GM12878 (cell line): ENCODE measurements around the gene RAPGEF4. TPM values are rescaled to one million over a fixed set of nuclear protein-coding genes. Genes with fewer than 3 reads are reported as not detected.

Experiments used
- ATAC-seq: fragments of 200-7000 bp; cut with Tn5 transposase; 3 replicates; pipeline ENCODE4 v1.9.1; 2020; ENCODE audit warnings: mild to moderate bottlenecking, moderate library complexity
- BruUV-seq: library from RNA; stranded (reverse); fragments of 400-500 nt; replicated peaks from 2 replicates; lab custom pipeline; 2021; lab: Mats Ljungman, UMichigan
- CTCF ChIA-PET: fragments of 300-600 bp; sonication (Branson Sonifier 250); formaldehyde crosslinking; extraction: SDS; loops from one replicate; lab custom pipeline; 2021; ENCODE audit warnings: inconsistent platforms; lab: Yijun Ruan, JAX
- POLR2A ChIA-PET: fragments of 350-600 bp; formaldehyde crosslinking; extraction: SDS; loops from one replicate; lab custom pipeline; 2021; ENCODE audit warnings: inconsistent platforms; lab: Charles Lee
- RAD21 ChIA-PET: fragments of 300-600 bp; sonication (Branson Sonifier 250); formaldehyde crosslinking; loops from one replicate; lab custom pipeline; 2023; ENCODE audit warnings: antibody characterized with exemption; ENCODE audit not compliant: unreplicated experiment; lab: Charles Lee
- SMC1A ChIA-PET: fragments of 300-600 bp; sonication (Branson Sonifier 250); formaldehyde crosslinking; loops from one replicate; lab custom pipeline; 2023; ENCODE audit not compliant: unreplicated experiment, uncharacterized antibody; lab: Charles Lee
- DNase-seq: peaks from one replicate; pipeline ENCODE4 v3.0.0-alpha.2; 2011; ENCODE audit warnings: low read depth, low spot score
- FAIRE-seq: peaks from 3 replicates; lab custom pipeline; 2011; peaks lifted over from hg19 to GRCh38; lab: Jason Lieb, UNC
- H2AFZ ChIP-seq: 2 replicates; pipeline ENCODE4 v1.6.0; 2011; ENCODE audit warnings: low read depth, low read length, control low read depth; ENCODE audit not compliant: control insufficient read depth
- H3K27ac ChIP-seq: 2 replicates; pipeline ENCODE4 v1.5.1; 2011; ENCODE audit warnings: control low read depth; ENCODE audit not compliant: control insufficient read depth, insufficient read depth
- H3K27me3 ChIP-seq, 2 experiments: replicated peaks in 1 of 2; 2 replicates each; pipeline versions ENCODE4 v1.6.0 to v1.6.1; 2011; ENCODE audit warnings: low read length in 1 of 2; ENCODE audit not compliant: control insufficient read depth in 2 of 2, insufficient read depth in 2 of 2
- H3K36me3 ChIP-seq, 2 experiments: 2 replicates each; pipeline ENCODE4 v1.5.1; 2011; ENCODE audit warnings: low read length in 1 of 2; ENCODE audit not compliant: control insufficient read depth in 2 of 2, insufficient read depth in 2 of 2
- H3K4me1 ChIP-seq: 2 replicates; pipeline ENCODE4 v1.6.1; 2011; ENCODE audit warnings: mild to moderate bottlenecking, low read length, moderate library complexity, mixed read lengths; ENCODE audit not compliant: control insufficient read depth, insufficient read depth
- H3K4me2 ChIP-seq: 2 replicates; pipeline ENCODE4 v1.6.0; 2011; ENCODE audit warnings: control low read depth; ENCODE audit not compliant: control insufficient read depth, insufficient read depth
- H3K4me3 ChIP-seq: fragments of 200-600 bp; sonication (generic); 2 replicates; pipeline ENCODE4 v1.5.1; 2016
- H3K79me2 ChIP-seq: 2 replicates; pipeline ENCODE4 v1.6.0; 2011; ENCODE audit warnings: low read length; ENCODE audit not compliant: control insufficient read depth, insufficient read depth
- H3K9ac ChIP-seq: 2 replicates; pipeline ENCODE4 v1.8.0; 2011; ENCODE audit warnings: low read length, control low read depth, mixed read lengths; ENCODE audit not compliant: control insufficient read depth, insufficient read depth
- H3K9me3 ChIP-seq: replicated peaks from 3 replicates; pipeline ENCODE4 v1.5.1; 2011; ENCODE audit warnings: mild to moderate bottlenecking, low read length; ENCODE audit not compliant: control insufficient read depth, insufficient read depth
- H4K20me1 ChIP-seq: 2 replicates; pipeline ENCODE4 v1.6.0; 2011; ENCODE audit not compliant: control insufficient read depth, insufficient read depth
- EGR1 ChIP-seq, 2 experiments: IDR thresholded peaks; 1 replicate in 1 of 2; 2 replicates in 1 of 2; pipeline ENCODE4 v1.6.1; 2011 to 2012; ENCODE audit warnings: low read depth in 2 of 2, low read length in 2 of 2, borderline replicate concordance in 1 of 2, mild to moderate bottlenecking in 1 of 2, moderate library complexity in 1 of 2
- HDAC2 ChIP-seq: fragments of 200-600 bp; sonication (generic); IDR thresholded peaks from 2 replicates; pipeline ENCODE4 v1.6.1; 2017
- NFXL1 ChIP-seq: fragments of 450-650 bp; IDR thresholded peaks from 2 replicates; pipeline ENCODE4 v1.6.1; 2017; ENCODE audit warnings: antibody characterized with exemption, mild to moderate bottlenecking, borderline replicate concordance
- POLR2AphosphoS5 ChIP-seq: IDR thresholded peaks from 2 replicates; pipeline ENCODE4 v1.6.1; 2011; ENCODE audit warnings: mild to moderate bottlenecking, low read length, inconsistent platforms
- SMAD1 ChIP-seq: fragments of 450-650 bp; IDR thresholded peaks from 2 replicates; pipeline ENCODE4 v1.6.1; 2018; ENCODE audit warnings: mild to moderate bottlenecking, low read depth; ENCODE audit not compliant: partially characterized antibody
- SMAD5 ChIP-seq: IDR thresholded peaks from 2 replicates; pipeline ENCODE4 v1.6.1; 2016; ENCODE audit warnings: antibody characterized with exemption, low read depth
- SUZ12 ChIP-seq: fragments of 200-600 bp; sonication (generic); IDR thresholded peaks from one replicate; pipeline ENCODE4 v1.6.1; 2018; ENCODE audit warnings: antibody characterized with exemption, mild to moderate bottlenecking; ENCODE audit not compliant: unreplicated experiment
- TCF7 ChIP-seq: IDR thresholded peaks from 2 replicates; pipeline ENCODE4 v1.6.1; 2014; ENCODE audit warnings: antibody characterized with exemption, borderline replicate concordance
- YY1 ChIP-seq: IDR thresholded peaks from 2 replicates; pipeline ENCODE4 v1.6.1; 2011; ENCODE audit warnings: low read depth, mild to moderate bottlenecking, low read length
- WGBS: methylation state at CpG from one replicate; pipeline ENCODE4 v1.1.6; 2016; ENCODE audit warnings: low lambda C conversion rate; ENCODE audit not compliant: insufficient replicate concordance, insufficient coverage; ENCODE audit errors: missing lambda C conversion rate; 5-methylcytosine and 5-hydroxymethylcytosine counted together
- in situ Hi-C: fragments of 300-500 bp; cut with MboI; formaldehyde crosslinking; loops from 9 replicates; pipeline ENCODE4 v1.14.3; 2018; ENCODE audit warnings: mixed read lengths
- intact Hi-C: fragments of 100-400 bp; cut with micrococcal nuclease; formaldehyde crosslinking; loops from one replicate; pipeline ENCODE4 v1.14.2; 2022; ENCODE audit not compliant: unreplicated experiment
- polyA plus RNA-seq, 11 experiments: library from polyadenylated mRNA; depleted of rRNA in 4 of 11; unstranded in 6 of 11; stranded (reverse) in 5 of 11; fragments of >200 nt; fragmentation: Nextera tagmentation in 4 of 11; fragmentation: Illumina TruSeq in 1 of 11; extraction: Ambion mirVana in 4 of 11; extraction: Trizol in 1 of 11; gene quantifications; 1 replicate in 1 of 11; 2 replicates in 10 of 11; pipeline versions ENCODE4 v1.2.1 to v1.2.3, GENCODE V29; 2011 to 2016; ENCODE audit warnings: inconsistent platforms in 2 of 11, missing spikeins in 2 of 11, low read depth in 1 of 11
- total RNA-seq, 4 experiments: library from RNA; depleted of rRNA in 3 of 4; stranded (reverse); fragments of >200 nt in 3 of 4; fragmentation: Illumina TruSeq in 1 of 4; extraction: Trizol in 1 of 4; gene quantifications; 2 replicates each; pipeline versions ENCODE4 v1.2.1 to v1.2.3, GENCODE V29; 2013 to 2021

Gene RAPGEF4
- total and polyA plus RNA-seq, 10 of the 15 experiments (the other 5 are each of a cell fraction or from before 2014, with no cell fraction given), result 0.18 TPM; not detected in 8

DNA sequence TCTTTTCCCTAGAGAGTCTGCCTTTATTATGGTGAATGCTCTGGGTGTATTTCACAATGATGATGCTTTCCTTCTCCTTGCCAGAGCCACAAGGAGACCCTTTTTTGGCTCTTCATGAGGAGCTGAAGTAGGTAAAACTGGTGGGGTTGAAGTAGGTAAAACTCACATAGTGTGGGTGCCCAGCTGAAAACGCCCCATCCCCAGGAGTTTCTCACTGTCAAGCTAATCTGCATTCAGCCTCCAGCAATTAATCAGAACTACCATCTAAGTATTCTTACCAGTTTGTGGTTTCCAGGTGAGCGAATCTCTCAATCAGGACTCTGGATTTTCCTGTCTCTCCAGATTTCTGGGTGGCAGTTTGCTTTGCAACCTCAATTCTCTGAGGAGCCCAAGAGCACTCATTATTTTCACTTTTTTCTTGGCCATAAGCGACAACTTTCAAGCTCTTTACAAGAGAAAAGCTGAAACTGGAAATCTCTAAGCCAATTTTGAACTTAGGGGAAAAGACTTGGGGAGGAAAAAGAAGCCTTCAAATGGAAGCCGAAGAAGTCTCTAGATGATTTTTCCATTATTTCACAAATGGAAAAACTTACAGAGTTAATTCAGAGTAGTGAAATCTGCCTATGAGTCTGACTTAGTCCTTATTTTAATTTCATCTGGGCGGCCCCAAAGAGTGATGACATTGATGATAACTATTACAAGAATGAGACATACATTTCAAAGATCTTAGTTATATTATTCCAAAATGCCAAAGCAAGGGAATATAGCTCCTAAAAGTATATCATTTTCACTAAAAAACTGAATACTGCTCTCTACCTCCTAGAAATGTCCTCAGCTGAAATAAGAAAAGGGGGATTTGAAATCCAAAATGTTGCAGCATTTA, 218.6 kb downstream of the RAPGEF4 start:
- Histone ChIP-seq H3K4me2 (no peak overlapping the region), H3K36me3 (no peaks in the 10 kb centered on the region), H3K9me3 (no peaks in the 10 kb centered on the region), H2AFZ (no peak overlapping the region), H3K27me3 (no peaks in the 10 kb centered on the region; a peak in 1 of 4 replicates), H4K20me1 (no peaks in the 10 kb centered on the region), H3K27ac (no peak overlapping the region), H3K9ac (no peak overlapping the region), H3K4me3 (no peak overlapping the region), H3K79me2 (no peaks in the 10 kb centered on the region), H3K4me1 (no peaks in the 10 kb centered on the region)
- DNase-seq, result no peak
- in situ Hi-C loops (no loop called here), intact Hi-C loops (no loop called here)
- BruUV-seq, result no TSS peak
- WGBS, result 20% methylated on average over 5 of the region's 5 CpGs
- ChIA-PET RAD21 (no interaction called here), POLR2A (no interaction called here), SMC1A (no interaction called here), CTCF (no interaction called here)
- TF ChIP-seq TCF7 (no peak), POLR2AphosphoS5 (no peak), NFXL1 (no peak), SUZ12 (no peak), SMAD5 (no peak)
- FAIRE-seq, result no peak
- ATAC-seq, result no peak

DNA sequence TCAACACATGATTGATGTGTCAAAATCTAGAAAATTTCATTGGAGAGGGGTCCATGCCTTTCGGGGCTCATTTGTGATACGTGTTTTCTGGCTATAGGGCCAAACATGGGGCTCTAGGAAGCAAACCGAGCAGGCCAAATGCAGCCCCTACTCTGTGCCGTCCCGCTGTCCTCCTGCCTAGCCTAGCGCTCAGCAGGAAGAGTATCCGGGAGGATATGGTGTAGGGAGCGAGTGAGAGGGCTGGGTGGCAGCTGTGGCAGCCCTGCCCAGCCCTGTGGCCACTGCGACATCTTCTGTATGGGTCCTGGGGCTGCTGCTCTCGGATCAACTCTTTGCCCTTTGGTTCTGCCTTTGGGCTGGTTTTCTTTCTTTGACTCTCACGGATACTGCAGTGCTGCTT, 219.9 kb downstream of the RAPGEF4 start:
- FAIRE-seq, result no peak
- CTCF ChIA-PET, result no interaction called here
- no peak overlapping the region for H2AFZ ChIP-seq
- in situ Hi-C loops (no loop called here), intact Hi-C loops (no loop called here)
- H3K4me1 ChIP-seq, result no peaks in the 10 kb centered on the region
- H3K9ac ChIP-seq, result no peak overlapping the region
- no peak for DNase-seq
- no peaks in the 10 kb centered on the region for H3K36me3 ChIP-seq
- SMC1A ChIA-PET, result no interaction called here
- 41% methylated on average over 11 of the region's 11 CpGs for WGBS
- no TSS peak for BruUV-seq
- no peak overlapping the region for H3K27ac ChIP-seq
- POLR2A ChIA-PET, result no interaction called here
- no peaks in the 10 kb centered on the region for H3K9me3 ChIP-seq
- H3K4me3 ChIP-seq, result no peak overlapping the region
- H3K4me2 ChIP-seq, result no peak overlapping the region
- H4K20me1 ChIP-seq, result no peaks in the 10 kb centered on the region
- TF ChIP-seq HDAC2, result no peak
- no peak for TF ChIP-seq SMAD1
- no peak for TF ChIP-seq EGR1 (IDR thresholded peaks at IDR 0.05; ENCODE audit: borderline replicate concordance in 1 of 2, low read depth in 2 of 2, low read length in 2 of 2)
- TF ChIP-seq YY1, result no peak
- no peaks in the 10 kb centered on the region; a peak in 1 of 4 replicates for H3K27me3 ChIP-seq
- RAD21 ChIA-PET, result no interaction called here
- H3K79me2 ChIP-seq, result no peaks in the 10 kb centered on the region
- no peak for ATAC-seq
